SW 1271 (cell line): ENCODE results near the gene BBC3.

ENCODE experiments used
- DNase-seq, 2 experiments: peaks; one replicate each; lab custom pipeline; 2025; lab: John Stamatoyannopoulos, UW

The BBC3 gene

GRCh38 chr19:47231215-47232054 lies 436 bp upstream of the BBC3 start:
- peak in 1 of 2 experiments; percentile 33 for DNase-seq

- peak in 1 of 2 experiments; percentile 13 for DNase-seq
Observed at GRCh38 chr19:47230054-47230920, 712 bp downstream of the BBC3 start.

GRCh38 chr19:47229676-47230053 lies 1.3 kb downstream of the BBC3 start:
- DNase-seq: no peak

- no peak for DNase-seq
Observed at GRCh38 chr19:47228937-47229675, 1.9 kb downstream of the BBC3 start.

- peak; percentile 42 to 51 for DNase-seq
Observed at GRCh38 chr19:47228168-47228936, 2.6 kb downstream of the BBC3 start.

GRCh38 chr19:47227352-47228167 lies 3.4 kb downstream of the BBC3 start:
- peak; percentile 71 to 86 for DNase-seq

GRCh38 chr19:47226426-47227351 lies 4.3 kb downstream of the BBC3 start:
- peak; percentile 45 to 73 for DNase-seq

GRCh38 chr19:47225746-47226425 lies 5.1 kb downstream of the BBC3 start:
- peak in 1 of 2 experiments; percentile 69 for DNase-seq

- no peak for DNase-seq
Observed at GRCh38 chr19:47221890-47222289, 9.1 kb downstream of the BBC3 start.

GRCh38 chr19:47221080-47221841 lies 9.7 kb downstream of the BBC3 start:
- no peak for DNase-seq

GRCh38 chr19:47215581-47215980 lies 15.4 kb downstream of the BBC3 start:
- no peak for DNase-seq

GRCh38 chr19:47210689-47211316 lies 20.2 kb downstream of the BBC3 start:
- peak; percentile 14 to 60 for DNase-seq

- no peak for DNase-seq
Observed at GRCh38 chr19:47210180-47210490, 20.9 kb downstream of the BBC3 start.

GRCh38 chr19:47209319-47210179 lies 21.4 kb downstream of the BBC3 start:
- DNase-seq: no peak

GRCh38 chr19:47203254-47203653 lies 27.7 kb downstream of the BBC3 start:
- no peak for DNase-seq

GRCh38 chr19:47200530-47200929 lies 30.5 kb downstream of the BBC3 start:
- DNase-seq: no peak

GRCh38 chr19:47197141-47197540 lies 33.9 kb downstream of the BBC3 start:
- DNase-seq: no peak
